Gastrocnemius medialis (tissue), 4 donors: Measurements from ENCODE around the gene SLC12A6.

ENCODE experiments used
- CTCF ChIP-seq, 5 experiments: fragments of 450-650 bp in 3 of 5; fragments of 200-600 bp in 2 of 5; sonication (generic) in 2 of 5; IDR thresholded peaks in 4 of 5; conservative IDR thresholded peaks in 1 of 5; 1 replicate in 4 of 5; 2 replicates in 1 of 5; pipeline ENCODE4 v1.5.1; 2016 to 2019; ENCODE audit warnings: antibody characterized with exemption in 5 of 5, mild to moderate bottlenecking in 3 of 5, moderate library complexity in 3 of 5
- POLR2A ChIP-seq, 2 donors: fragments of 450-650 bp; IDR thresholded peaks; one replicate each; pipeline ENCODE4 v1.6.1; 2017; ENCODE audit warnings: antibody characterized with exemption in 2 of 2, mild to moderate bottlenecking in 2 of 2, moderate library complexity in 2 of 2

- TF ChIP-seq POLR2A (IDR thresholded peaks at IDR 0.05) = no peak
- no peak for TF ChIP-seq CTCF (IDR thresholded peaks at IDR 0.05 in 4 of 5, conservative IDR thresholded peaks at IDR 0.05 in 1 of 5)
These were observed 75.2 kb downstream of the SLC12A6 start for GRCh38 chr15:34262362-34262761.
